ENCODE measurements around the gene HECTD2. TPM values are rescaled to one million over a fixed set of nuclear protein-coding genes. Genes with fewer than 3 reads are reported as not detected.

Gene HECTD2
- total and polyA plus RNA-seq, 2 of the 8 experiments (the other 6 are each of a cell fraction or from before 2014, with no cell fraction given), result 5.7 to 11.9 TPM

DNA sequence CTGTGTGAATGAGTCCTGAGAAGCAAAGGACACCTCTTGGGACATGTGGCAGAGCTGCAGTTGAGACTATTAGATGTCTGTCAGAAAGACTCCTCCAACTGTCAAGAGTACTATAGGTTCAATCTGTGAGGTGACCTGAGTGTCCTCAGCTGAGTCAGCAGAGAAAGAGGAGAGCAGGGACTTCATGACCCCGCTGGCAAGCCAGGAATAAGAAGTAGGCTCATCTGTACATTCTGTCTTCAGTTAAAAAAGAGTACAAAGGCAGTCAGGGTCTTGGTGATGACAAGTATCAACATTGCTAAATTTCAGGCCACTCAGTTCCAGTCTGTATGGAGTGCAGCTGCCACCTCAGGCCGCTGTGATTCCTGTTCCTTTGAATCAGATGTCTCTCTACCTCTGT lies 25.1 kb downstream of the HECTD2 start:
- Histone ChIP-seq H3K4me3 (ENCODE audit: extremely low read depth in 1 of 4, insufficient read depth in 2 of 4, low read depth in 3 of 4, low read length in 4 of 4) (no peak overlapping the region), H3K79me2 (ENCODE audit: control insufficient read depth in 1 of 2, insufficient read depth in 2 of 2, low read length in 2 of 2) (no peaks in the 10 kb centered on the region), H4K5ac (ENCODE audit: insufficient read length, low read depth, low read length) (no peak overlapping the region), H2BK12ac (ENCODE audit: low read depth, low read length) (no peak overlapping the region), H3K4me2 (ENCODE audit: insufficient read depth in 1 of 2, low read depth in 2 of 2, low read length in 2 of 2) (no peak overlapping the region), H2BK20ac (ENCODE audit: low read length) (no peak overlapping the region), H3K27me3 (replicated peaks in 1 of 4; ENCODE audit: control insufficient read depth in 3 of 4, extremely low read depth in 1 of 4, insufficient read depth in 3 of 4, low read length in 3 of 4) (no peaks in the 10 kb centered on the region), H2BK15ac (ENCODE audit: low read length) (no peak overlapping the region), H3K56ac (replicated peaks; ENCODE audit: insufficient read length, low read depth, low read length) (no peak overlapping the region), H4K20me1 (replicated peaks in 1 of 2; ENCODE audit: control insufficient read depth in 1 of 2, insufficient read depth in 2 of 2, low read length in 2 of 2) (no peaks in the 10 kb centered on the region), H3K9ac (replicated peaks in 1 of 4; ENCODE audit: extremely low read depth in 1 of 4, low read depth in 3 of 4, low read length in 3 of 4) (no peak overlapping the region; a peak in 1 of 7 replicates), H4K91ac (replicated peaks; ENCODE audit: insufficient read length, low read length) (no peak overlapping the region), H3K4me1 (replicated peaks in 1 of 4; ENCODE audit: control insufficient read depth in 3 of 4, insufficient read depth in 4 of 4, low read length in 3 of 4) (no peaks in the 10 kb centered on the region), H3K18ac (ENCODE audit: extremely low read depth, low read length) (no peak overlapping the region), H4K8ac (ENCODE audit: extremely low read depth, insufficient read depth, low read length) (no peak overlapping the region), H3K23ac (ENCODE audit: insufficient read length) (no peak overlapping the region), H3K79me1 (ENCODE audit: low read depth, low read length) (no peaks in the 10 kb centered on the region), H3K14ac (ENCODE audit: insufficient read length) (no peak overlapping the region), H3K9me3 (ENCODE audit: insufficient read depth in 2 of 2, low read depth in 1 of 2, low read length in 1 of 2) (no peaks in the 10 kb centered on the region), H3K36me3 (ENCODE audit: control insufficient read depth in 2 of 4, insufficient read depth in 4 of 4, low read length in 3 of 4) (peaks cover 0 to 2% (median 0%) of the 10 kb centered on the region in 4 experiments; a peak in 1 of 8 replicates), H3K4ac (replicated peaks; ENCODE audit: insufficient read length, low read depth, low read length) (no peak overlapping the region), H3K23me2 (ENCODE audit: low read depth, low read length) (no peaks in the 10 kb centered on the region), H2BK5ac (ENCODE audit: low read depth, low read length) (no peak overlapping the region), H2BK120ac (replicated peaks; ENCODE audit: low read depth, low read length) (no peak overlapping the region), H3K27ac (ENCODE audit: low read depth, low read length) (no peak overlapping the region), H2AFZ (ENCODE audit: low read length) (no peak overlapping the region), H2AK5ac (ENCODE audit: low read depth, low read length) (no peak overlapping the region)
- no peak for TF ChIP-seq MAFK (IDR thresholded peaks at IDR 0.05; ENCODE audit: low read depth, low read length)
- TF ChIP-seq, protein P1, sequence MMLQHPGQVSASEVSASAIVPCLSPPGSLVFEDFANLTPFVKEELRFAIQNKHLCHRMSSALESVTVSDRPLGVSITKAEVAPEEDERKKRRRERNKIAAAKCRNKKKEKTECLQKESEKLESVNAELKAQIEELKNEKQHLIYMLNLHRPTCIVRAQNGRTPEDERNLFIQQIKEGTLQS (IDR thresholded peaks at IDR 0.05; ENCODE audit: insufficient read depth, low read depth, low read length), result no peak
- TF ChIP-seq SRF (IDR thresholded peaks at IDR 0.05; ENCODE audit: low read depth, low read length), result no peak
- no peak for TF ChIP-seq RFX5 (IDR thresholded peaks at IDR 0.05; ENCODE audit: borderline replicate concordance, low read depth, low read length)
- TF ChIP-seq TCF12 (IDR thresholded peaks at IDR 0.05; ENCODE audit: low read depth, low read length), result no peak
- TF ChIP-seq RNF2 (IDR thresholded peaks at IDR 0.05; ENCODE audit: borderline replicate concordance, low read depth, low read length, missing control alignments, poor library complexity, severe bottlenecking), result no peak
- TF ChIP-seq CEBPB (IDR thresholded peaks at IDR 0.05; ENCODE audit: low read depth, low read length), result no peak
- TF ChIP-seq NRF1 (IDR thresholded peaks at IDR 0.05; ENCODE audit: low read depth, low read length), result no peak
- TF ChIP-seq SUZ12 (IDR thresholded peaks at IDR 0.05; ENCODE audit: low read length), result no peak
- no peak for TF ChIP-seq CREB1 (IDR thresholded peaks at IDR 0.05)
- TF ChIP-seq ASH2L (IDR thresholded peaks at IDR 0.05; ENCODE audit: low read length), result no peak
- DNase-seq (ENCODE audit: low read depth in 1 of 2, low spot score in 2 of 2) (no peak), FAIRE-seq (no peak)
- WGBS, 2 experiments (ENCODE audit: extremely low coverage in 1 of 2, insufficient coverage in 1 of 2, insufficient read length in 1 of 2, insufficient replicate concordance in 2 of 2, low coverage in 1 of 2, low lambda C conversion rate in 2 of 2, missing lambda C conversion rate in 1 of 2), result 79% methylated on average over 2 of the region's 2 CpGs; no CpG with 5 or more reads in 1 of the 2 experiments
- CTCF ChIA-PET (ENCODE audit: partially characterized antibody), result interaction anchor here (1.0 kb wide), 1 partner anchor 9 kb away, joined by 3 read pairs; no protein-coding TSS in a partner anchor
- POLR2A ChIA-PET (ENCODE audit: partially characterized antibody), result no interaction called here

Data from H1 (cell line).